ENCODE results near the gene CDK15.

DNA sequence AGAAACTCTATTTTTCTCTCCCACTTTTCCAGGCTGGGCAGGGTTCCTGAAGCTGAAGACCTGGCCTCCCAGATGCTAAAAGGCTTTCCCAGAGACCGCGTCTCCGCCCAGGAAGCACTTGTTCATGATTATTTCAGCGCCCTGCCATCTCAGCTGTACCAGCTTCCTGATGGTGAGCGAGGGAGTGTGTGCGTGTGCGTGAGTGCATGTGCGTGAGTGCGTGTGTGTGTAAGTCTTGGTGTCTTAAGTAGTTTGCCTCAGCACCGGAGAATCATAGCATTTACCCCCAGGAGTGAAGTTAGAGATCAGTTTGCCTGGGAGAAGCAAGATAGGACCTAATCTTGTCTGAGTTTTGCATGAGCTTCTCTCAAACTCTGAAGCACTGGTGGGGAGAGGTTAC lies 73.7 kb downstream of the CDK15 start:
- TF ChIP-seq, protein P1, sequence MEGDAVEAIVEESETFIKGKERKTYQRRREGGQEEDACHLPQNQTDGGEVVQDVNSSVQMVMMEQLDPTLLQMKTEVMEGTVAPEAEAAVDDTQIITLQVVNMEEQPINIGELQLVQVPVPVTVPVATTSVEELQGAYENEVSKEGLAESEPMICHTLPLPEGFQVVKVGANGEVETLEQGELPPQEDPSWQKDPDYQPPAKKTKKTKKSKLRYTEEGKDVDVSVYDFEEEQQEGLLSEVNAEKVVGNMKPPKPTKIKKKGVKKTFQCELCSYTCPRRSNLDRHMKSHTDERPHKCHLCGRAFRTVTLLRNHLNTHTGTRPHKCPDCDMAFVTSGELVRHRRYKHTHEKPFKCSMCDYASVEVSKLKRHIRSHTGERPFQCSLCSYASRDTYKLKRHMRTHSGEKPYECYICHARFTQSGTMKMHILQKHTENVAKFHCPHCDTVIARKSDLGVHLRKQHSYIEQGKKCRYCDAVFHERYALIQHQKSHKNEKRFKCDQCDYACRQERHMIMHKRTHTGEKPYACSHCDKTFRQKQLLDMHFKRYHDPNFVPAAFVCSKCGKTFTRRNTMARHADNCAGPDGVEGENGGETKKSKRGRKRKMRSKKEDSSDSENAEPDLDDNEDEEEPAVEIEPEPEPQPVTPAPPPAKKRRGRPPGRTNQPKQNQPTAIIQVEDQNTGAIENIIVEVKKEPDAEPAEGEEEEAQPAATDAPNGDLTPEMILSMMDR (IDR thresholded peaks at IDR 0.05 in 4 of 5, conservative IDR thresholded peaks at IDR 0.05 in 1 of 5), result no peak
- TF ChIP-seq POLR2A (IDR thresholded peaks at IDR 0.05), result no peak

Data from gastrocnemius medialis (tissue), 4 donors.